HG03066 (cell line): ENCODE results near the gene DMRTB1.
"Not testable (repeated sequence)": the region's sequence is repeated elsewhere in the genome, so short reads cannot be mapped to it uniquely, and the experiment has no call there.

Experiments
- ATAC-seq: cut with Tn5 transposase; IDR thresholded peaks from one replicate; pipeline ENCODE4 v1.9.1; 2021; ENCODE audit warnings: low read depth; ENCODE audit not compliant: unreplicated experiment

Gene DMRTB1

GRCh38 chr1:53434405-53435007 lies 24.7 kb upstream of the DMRTB1 start:
- ATAC-seq: not testable (repeated sequence)

GRCh38 chr1:53435151-53435550 lies 24.0 kb upstream of the DMRTB1 start:
- no peak for ATAC-seq

GRCh38 chr1:53438427-53439336 lies 20.5 kb upstream of the DMRTB1 start:
- ATAC-seq: no peak

GRCh38 chr1:53439337-53440207 lies 19.6 kb upstream of the DMRTB1 start:
- ATAC-seq: no peak

- no peak for ATAC-seq
Observed at GRCh38 chr1:53440633-53441032, 18.6 kb upstream of the DMRTB1 start.

GRCh38 chr1:53442299-53442698 lies 16.9 kb upstream of the DMRTB1 start:
- no peak for ATAC-seq

- no peak for ATAC-seq
Observed at GRCh38 chr1:53446051-53446450, 13.1 kb upstream of the DMRTB1 start.

- ATAC-seq: no peak
Observed at GRCh38 chr1:53447413-53447812, 11.8 kb upstream of the DMRTB1 start.

GRCh38 chr1:53448241-53448841 lies 10.9 kb upstream of the DMRTB1 start:
- ATAC-seq: no peak

GRCh38 chr1:53449021-53449420 lies 10.2 kb upstream of the DMRTB1 start:
- no peak for ATAC-seq

GRCh38 chr1:53449693-53450092 lies 9.5 kb upstream of the DMRTB1 start:
- no peak for ATAC-seq

GRCh38 chr1:53450225-53450624 lies 9.0 kb upstream of the DMRTB1 start:
- no peak for ATAC-seq

GRCh38 chr1:53454019-53454418 lies 5.2 kb upstream of the DMRTB1 start:
- no peak for ATAC-seq

- ATAC-seq: no peak
Observed at GRCh38 chr1:53455364-53455991, 3.7 kb upstream of the DMRTB1 start.

GRCh38 chr1:53458634-53459033 lies 565 bp upstream of the DMRTB1 start:
- ATAC-seq: no peak

- ATAC-seq: no peak
Observed at GRCh38 chr1:53460211-53460634, 1.0 kb downstream of the DMRTB1 start.

- no peak for ATAC-seq
Observed at GRCh38 chr1:53460666-53461322, 1.6 kb downstream of the DMRTB1 start.

- ATAC-seq: no peak
Observed at GRCh38 chr1:53461323-53462044, 2.3 kb downstream of the DMRTB1 start.

- no peak for ATAC-seq
Observed at GRCh38 chr1:53462193-53462592, 3.0 kb downstream of the DMRTB1 start.
